Activated CD4-positive, alpha-beta T cell treated with anti-CD3 and anti-CD28 coated beads, Interleukin-2, amount 10 ng/mL, durations not matched to agents 7 days and 5 days (primary cell): ENCODE data around the gene LPIN3. TPM values are rescaled to one million over a fixed set of nuclear protein-coding genes. Genes with fewer than 3 reads are reported as not detected.

Experiments
- CTCF ChIA-PET: fragments of 350-600 bp; sonication (Branson Sonifier 250); formaldehyde crosslinking; loops from one replicate; lab custom pipeline; 2021; ENCODE audit warnings: antibody characterized with exemption; lab: Charles Lee
- POLR2A ChIA-PET: fragments of 350-600 bp; sonication (Branson Sonifier 250); formaldehyde crosslinking; loops from one replicate; lab custom pipeline; 2021; ENCODE audit warnings: antibody characterized with exemption; lab: Charles Lee
- DNase-seq: peaks from one replicate; pipeline ENCODE4 v3.0.0-alpha.2; 2020
- H3K27ac Mint-ChIP-seq: one replicate; pipeline ENCODE4 v1.8.0; 2021; ENCODE audit warnings: mild to moderate bottlenecking, moderate library complexity, mixed read lengths
- H3K27me3 Mint-ChIP-seq: one replicate; pipeline ENCODE4 v1.8.0; 2021; ENCODE audit warnings: mixed read lengths
- H3K36me3 Mint-ChIP-seq: one replicate; pipeline ENCODE4 v1.8.0; 2021; ENCODE audit warnings: low read depth, mixed read lengths
- H3K4me1 Mint-ChIP-seq: one replicate; pipeline ENCODE4 v1.8.0; 2021; ENCODE audit warnings: mixed read lengths
- H3K4me3 Mint-ChIP-seq: one replicate; pipeline ENCODE4 v1.8.0; 2021; ENCODE audit warnings: mild to moderate bottlenecking, moderate library complexity, mixed read lengths
- H3K9me3 Mint-ChIP-seq: one replicate; pipeline ENCODE4 v1.8.0; 2021; ENCODE audit warnings: mixed read lengths
- total RNA-seq, 2 experiments: library from RNA; stranded (reverse); gene quantifications; one replicate each; pipeline ENCODE4 v1.2.3, GENCODE V29; 2021

Gene LPIN3
- total RNA-seq, 2 experiments from 2014 or later, result 4.3 to 4.6 TPM

DNA sequence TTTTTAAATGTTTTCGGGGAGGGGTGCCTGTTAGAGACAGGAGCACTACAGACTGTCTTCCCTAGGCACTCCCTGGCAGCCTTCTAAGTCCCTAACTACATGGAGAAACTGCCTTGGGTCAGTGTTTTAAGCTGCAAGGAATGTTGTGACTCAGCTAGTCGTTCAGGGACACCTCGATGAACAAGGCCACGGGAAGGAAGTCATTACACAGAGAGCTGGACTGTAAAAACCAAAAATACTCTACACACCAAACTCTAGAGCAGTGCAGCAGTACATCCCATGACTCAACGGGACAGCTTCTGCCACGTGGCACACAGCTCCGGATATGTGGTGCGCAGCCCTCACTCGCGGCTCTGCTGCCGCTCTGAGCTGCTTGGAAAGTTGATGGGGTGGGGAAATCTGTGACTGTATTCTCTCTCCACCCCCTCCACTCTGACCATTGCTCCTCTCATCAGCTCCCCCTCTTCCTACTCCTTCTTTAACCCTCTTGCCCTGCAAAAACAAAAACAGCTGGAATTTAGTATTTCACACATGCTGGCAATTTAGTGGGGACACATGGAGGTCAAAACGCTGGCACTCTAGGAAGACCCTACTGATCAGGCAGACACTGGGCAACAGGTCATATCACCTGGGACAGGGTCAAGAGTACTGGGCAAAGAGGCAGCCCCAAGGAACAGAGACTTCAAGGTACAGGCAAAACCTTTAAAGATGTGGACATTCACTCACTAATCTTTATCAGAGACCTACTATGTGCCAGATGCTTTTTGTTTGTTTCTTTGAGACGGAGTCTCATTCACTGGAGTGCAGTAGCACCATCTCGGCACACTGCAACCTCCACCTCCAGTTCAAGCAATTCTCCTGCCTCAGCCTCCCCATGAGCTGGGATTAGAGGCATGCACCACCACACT is 10.9 kb upstream of the LPIN3 start:
- CTCF ChIA-PET, result interaction anchor here (0.9 to 1.2 kb wide), 3 partner anchors 10 to 12 kb away, joined by 3 read pairs; partner anchors contain the start of gene ZHX3
- peak overlapping the region; percentile 63 for H3K27ac Mint-ChIP-seq
- peaks cover 18% of the 10 kb centered on the region for H3K4me1 Mint-ChIP-seq
- POLR2A ChIA-PET, result no interaction called here
- DNase-seq, result peak; percentile 64
- H3K9me3 Mint-ChIP-seq, result no peaks in the 10 kb centered on the region
- peaks cover 3% of the 10 kb centered on the region for H3K27me3 Mint-ChIP-seq
- H3K36me3 Mint-ChIP-seq, result no peaks in the 10 kb centered on the region
- H3K4me3 Mint-ChIP-seq, result no peak overlapping the region

DNA sequence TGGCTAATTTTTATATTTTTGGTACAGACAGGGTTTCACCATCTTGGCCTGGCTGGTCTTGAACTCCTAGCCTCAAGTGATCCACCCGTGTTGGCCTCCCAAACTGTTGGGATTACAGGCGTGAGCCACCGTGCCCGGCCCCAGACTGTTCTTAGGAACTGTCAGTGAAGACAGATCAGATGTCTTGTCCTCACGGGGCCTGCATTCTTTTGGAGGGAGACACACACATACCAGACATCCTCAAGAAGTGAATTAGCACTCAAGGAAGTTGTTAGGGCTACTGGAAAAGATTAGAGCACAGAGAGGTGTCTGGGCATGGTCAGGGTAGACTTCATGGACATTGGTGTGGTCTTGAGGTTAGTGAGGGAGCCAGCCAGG is 10.3 kb upstream of the LPIN3 start:
- no peak for DNase-seq
- Mint-ChIP-seq H3K9me3 (no peaks in the 10 kb centered on the region), H3K4me3 (no peak overlapping the region), H3K27ac (no peak overlapping the region), H3K4me1 (peaks cover 18% of the 10 kb centered on the region), H3K27me3 (peaks cover 3% of the 10 kb centered on the region), H3K36me3 (no peaks in the 10 kb centered on the region)
- POLR2A ChIA-PET, result no interaction called here
- CTCF ChIA-PET, result interaction anchor here (0.7 to 1.2 kb wide), 2 partner anchors 9 to 481 kb away, joined by 3 to 4 read pairs; no protein-coding TSS in a partner anchor

DNA sequence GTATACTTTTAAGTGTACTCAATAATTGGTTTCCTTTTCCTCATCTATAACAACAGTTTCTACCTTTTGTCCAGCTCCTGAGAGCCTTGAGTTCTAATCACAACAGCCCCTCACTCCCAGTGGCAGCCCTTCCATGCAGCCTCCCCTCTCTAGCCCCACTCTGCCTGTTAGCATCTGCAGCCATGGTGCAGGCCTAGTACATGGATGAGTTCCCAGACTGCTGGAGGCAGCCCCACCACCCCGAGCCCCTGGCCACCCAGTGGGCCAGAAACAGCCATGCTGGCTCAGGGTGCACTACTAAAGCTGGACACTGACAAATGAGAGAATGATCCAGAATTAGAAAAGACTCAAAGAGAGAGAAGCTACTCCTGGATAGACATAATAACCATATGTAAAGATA is 9.7 kb upstream of the LPIN3 start:
- no peak for DNase-seq
- Mint-ChIP-seq H3K9me3 (no peaks in the 10 kb centered on the region), H3K4me1 (peaks cover 18% of the 10 kb centered on the region), H3K4me3 (no peak overlapping the region), H3K36me3 (no peaks in the 10 kb centered on the region), H3K27me3 (peaks cover 3% of the 10 kb centered on the region), H3K27ac (no peak overlapping the region)
- POLR2A ChIA-PET, result no interaction called here
- CTCF ChIA-PET, result interaction anchor here (0.7 to 2.0 kb wide), 3 partner anchors 9 to 480 kb away, joined by 3 to 5 read pairs (median 4); partner anchors contain the start of gene LPIN3

DNA sequence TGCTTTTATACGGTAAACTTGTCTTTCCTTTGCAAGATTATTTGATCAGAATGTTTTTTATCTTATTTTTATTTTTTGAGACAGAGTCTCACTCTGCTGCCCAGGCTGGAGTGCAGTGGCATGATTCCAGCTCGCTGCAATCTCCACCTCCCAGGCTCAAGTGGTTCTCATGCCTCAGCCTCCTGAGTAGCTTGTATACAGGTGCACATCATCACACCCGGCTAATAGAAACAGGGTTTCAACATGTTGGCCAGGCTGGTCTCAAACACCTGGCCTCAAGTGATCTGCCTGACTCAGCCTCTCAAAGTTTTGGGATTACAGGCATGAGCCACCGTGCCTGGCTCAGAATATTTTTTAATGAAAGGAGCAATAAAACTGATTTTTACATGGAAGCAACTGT is 8.9 kb upstream of the LPIN3 start:
- Mint-ChIP-seq H3K9me3 (no peaks in the 10 kb centered on the region), H3K4me1 (peaks cover 18% of the 10 kb centered on the region), H3K36me3 (no peaks in the 10 kb centered on the region), H3K27ac (no peak overlapping the region), H3K27me3 (peaks cover 3% of the 10 kb centered on the region), H3K4me3 (no peak overlapping the region)
- POLR2A ChIA-PET, result no interaction called here
- CTCF ChIA-PET, result interaction anchor here (1.4 to 2.0 kb wide), 2 partner anchors 9 to 13 kb away, joined by 4 to 5 read pairs; partner anchors contain the start of gene LPIN3
- no peak for DNase-seq

DNA sequence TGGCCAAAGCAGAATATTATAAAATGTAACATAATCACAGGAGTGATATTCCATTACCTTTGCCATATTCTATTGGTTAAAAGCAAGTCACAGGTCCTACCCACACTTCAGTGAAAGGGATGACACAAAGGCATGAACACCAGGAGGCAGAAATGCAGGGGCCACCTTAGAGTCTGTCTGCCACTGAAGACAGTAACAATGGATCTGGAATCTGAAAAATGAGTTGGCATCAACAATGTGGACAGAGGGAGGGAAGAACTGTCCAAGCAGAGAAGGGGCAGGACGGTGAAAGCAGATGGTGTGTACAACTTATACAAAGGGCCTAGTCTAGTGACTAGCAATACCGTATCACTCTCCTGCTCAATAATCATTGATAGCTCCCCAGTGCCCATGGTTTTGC is 6.6 kb upstream of the LPIN3 start:
- POLR2A ChIA-PET, result interaction anchor here (0.6 kb wide), 1 partner anchor 200 kb away, joined by 8 read pairs; no protein-coding TSS in a partner anchor
- H3K4me1 Mint-ChIP-seq, result peaks cover 15% of the 10 kb centered on the region
- no peak overlapping the region for H3K4me3 Mint-ChIP-seq
- peaks cover 8% of the 10 kb centered on the region for H3K27me3 Mint-ChIP-seq
- CTCF ChIA-PET, result interaction anchor here (1.8 kb wide), 1 partner anchor 27 kb away, joined by 3 read pairs; no protein-coding TSS in a partner anchor
- DNase-seq, result no peak
- no peaks in the 10 kb centered on the region for H3K9me3 Mint-ChIP-seq
- H3K36me3 Mint-ChIP-seq, result no peaks in the 10 kb centered on the region
- H3K27ac Mint-ChIP-seq, result no peak overlapping the region

DNA sequence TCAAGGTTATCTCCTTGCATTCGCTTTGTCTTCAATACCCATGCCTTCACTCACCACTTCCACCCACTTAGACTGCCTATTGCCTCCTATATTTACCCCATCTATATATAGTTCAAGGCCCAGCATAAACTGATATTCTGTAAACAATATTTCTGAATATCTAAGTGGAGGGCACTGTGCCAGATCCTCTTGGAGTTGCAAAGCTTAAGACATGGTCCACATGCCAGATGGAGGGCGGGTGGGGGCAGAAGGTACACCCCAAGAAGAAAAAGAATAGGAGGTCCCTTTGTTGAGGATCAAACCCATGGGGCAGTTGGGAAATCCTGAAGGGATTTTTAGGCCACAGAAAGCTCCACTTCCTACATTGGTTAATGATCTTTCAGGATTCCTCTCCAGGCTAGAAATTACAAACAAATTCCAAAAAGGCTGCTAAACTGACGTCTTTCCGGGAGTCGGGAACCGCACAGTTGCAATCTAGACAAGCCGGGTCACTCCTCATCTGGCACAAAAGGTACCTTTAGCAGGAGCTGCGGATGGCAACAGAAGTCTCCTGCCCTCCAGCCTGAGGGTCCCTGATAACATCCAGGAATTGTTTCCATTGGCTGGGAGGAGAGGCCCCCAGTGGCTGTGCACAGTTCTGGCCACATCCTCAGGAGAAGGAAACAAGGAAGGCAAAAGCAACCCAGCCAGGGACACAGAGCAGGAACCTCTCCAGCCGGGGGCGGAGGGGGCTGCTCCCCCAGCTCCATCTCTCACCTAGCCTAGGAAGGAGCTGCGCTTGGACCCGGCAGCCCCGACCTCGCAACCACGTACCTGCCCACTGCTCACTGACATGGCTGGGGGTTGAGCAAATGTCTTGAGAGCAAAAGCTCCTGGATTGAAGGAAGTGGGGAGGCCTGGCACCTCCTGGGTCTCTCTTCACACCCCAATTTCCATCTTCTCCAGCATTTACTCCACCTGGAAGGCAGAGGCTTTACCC is 5.9 kb upstream of the LPIN3 start:
- ChIA-PET POLR2A (no interaction called here), CTCF (no interaction called here)
- peaks cover 12% of the 10 kb centered on the region for H3K4me1 Mint-ChIP-seq
- no peak overlapping the region for H3K27ac Mint-ChIP-seq
- H3K27me3 Mint-ChIP-seq, result peaks cover 12% of the 10 kb centered on the region
- H3K4me3 Mint-ChIP-seq, result no peak overlapping the region
- H3K36me3 Mint-ChIP-seq, result no peaks in the 10 kb centered on the region
- DNase-seq, result no peak
- H3K9me3 Mint-ChIP-seq, result no peaks in the 10 kb centered on the region

DNA sequence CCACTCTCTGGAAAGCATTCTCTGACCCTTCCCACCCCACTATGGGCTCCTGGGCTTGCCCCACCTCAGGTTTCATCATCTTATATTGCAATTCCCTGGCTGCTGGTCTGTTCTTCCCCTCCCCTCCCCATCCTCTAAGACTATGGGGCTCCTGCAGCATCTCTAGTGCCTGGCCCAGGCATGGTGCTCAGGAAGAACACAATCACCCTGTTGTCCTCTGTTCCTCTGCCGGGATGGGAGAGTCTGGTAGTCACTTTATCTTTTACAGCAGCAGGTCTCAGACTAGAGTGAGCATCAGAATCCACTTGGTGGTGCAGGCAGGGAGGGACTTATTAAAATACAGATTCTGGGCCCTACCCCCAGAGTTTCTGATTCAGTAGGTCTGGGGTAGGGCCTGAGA is 5.0 kb upstream of the LPIN3 start:
- DNase-seq, result no peak
- H3K4me1 Mint-ChIP-seq, result peaks cover 12% of the 10 kb centered on the region
- POLR2A ChIA-PET, result no interaction called here
- no peak overlapping the region for H3K4me3 Mint-ChIP-seq
- no peak overlapping the region for H3K27ac Mint-ChIP-seq
- no peaks in the 10 kb centered on the region for H3K36me3 Mint-ChIP-seq
- no peaks in the 10 kb centered on the region for H3K9me3 Mint-ChIP-seq
- H3K27me3 Mint-ChIP-seq, result peaks cover 12% of the 10 kb centered on the region
- CTCF ChIA-PET, result no interaction called here

DNA sequence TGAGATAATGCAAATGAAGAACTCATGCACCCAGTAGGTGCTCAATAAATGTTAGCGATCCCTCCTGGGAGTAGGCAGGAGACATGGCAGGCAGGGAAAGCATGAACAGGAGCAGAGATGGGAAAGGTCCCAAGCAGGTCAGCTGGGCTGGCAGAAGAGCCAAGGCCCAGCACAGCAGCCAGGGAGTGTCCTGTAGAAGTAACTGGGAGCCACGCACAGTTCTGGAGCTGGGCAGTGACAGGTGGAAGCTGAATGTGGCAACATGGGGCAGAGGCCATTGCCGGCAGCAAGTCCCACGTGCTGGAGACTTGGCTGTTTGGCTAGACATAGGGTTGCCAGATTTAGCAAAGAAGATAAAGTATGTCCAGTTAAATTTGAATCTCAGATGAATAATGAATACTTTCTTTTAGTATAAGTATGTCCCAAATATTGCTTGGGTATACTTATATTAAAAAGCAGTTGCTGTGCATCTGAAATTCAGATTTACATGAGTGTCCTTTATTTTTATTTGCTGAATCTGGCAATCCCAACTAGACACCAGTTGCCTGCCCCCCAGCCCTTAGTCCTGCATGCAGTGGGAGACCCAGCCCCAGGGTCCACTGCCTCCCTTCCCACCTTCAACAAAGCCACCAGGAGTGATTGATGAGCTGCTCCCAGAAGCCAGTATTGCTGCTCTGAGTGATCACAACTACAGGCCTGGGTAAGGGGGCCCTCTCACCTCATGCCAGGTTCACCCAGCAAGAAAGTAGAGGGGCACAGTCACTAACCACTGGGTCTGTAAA is 3.7 kb upstream of the LPIN3 start:
- ChIA-PET CTCF (no interaction called here), POLR2A (no interaction called here)
- Mint-ChIP-seq H3K9me3 (no peaks in the 10 kb centered on the region), H3K36me3 (no peaks in the 10 kb centered on the region), H3K27ac (no peak overlapping the region), H3K4me1 (peaks cover 13% of the 10 kb centered on the region), H3K27me3 (peaks cover 12% of the 10 kb centered on the region), H3K4me3 (no peak overlapping the region)
- DNase-seq, result no peak

DNA sequence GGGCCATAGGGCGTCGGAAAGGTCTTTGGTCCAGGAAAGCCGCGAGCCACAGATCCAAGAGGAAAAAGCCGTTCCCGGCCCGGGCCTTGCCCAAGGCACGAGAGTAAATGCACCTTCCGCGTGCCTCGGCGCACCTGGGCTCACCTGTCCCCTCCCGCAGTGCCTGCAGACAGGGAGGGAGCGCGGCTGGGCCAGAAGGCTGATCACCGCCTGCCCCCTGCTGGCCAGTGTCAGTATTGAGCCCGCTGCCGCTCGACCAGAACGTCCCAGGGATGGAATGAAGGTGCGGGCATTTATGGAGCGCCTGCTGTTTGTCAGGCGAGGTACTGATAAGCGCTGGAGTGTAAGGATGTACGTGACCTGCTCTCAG is 679 bp upstream of the LPIN3 start:
- Mint-ChIP-seq H3K9me3 (no peaks in the 10 kb centered on the region), H3K4me1 (peaks cover 18% of the 10 kb centered on the region), H3K36me3 (no peaks in the 10 kb centered on the region), H3K4me3 (peak overlapping the region; percentile 74), H3K27me3 (peaks cover 9% of the 10 kb centered on the region), H3K27ac (peak overlapping the region; percentile 69)
- DNase-seq, result peak; percentile 84
- CTCF ChIA-PET, result interaction anchor here (0.6 to 4.0 kb wide), 11 partner anchors 9 to 373 kb away, joined by 3 to 24 read pairs (median 4); no protein-coding TSS in a partner anchor
- POLR2A ChIA-PET, result interaction anchor here (0.6 kb wide), 1 partner anchor 151 kb away, joined by 3 read pairs; no protein-coding TSS in a partner anchor

DNA sequence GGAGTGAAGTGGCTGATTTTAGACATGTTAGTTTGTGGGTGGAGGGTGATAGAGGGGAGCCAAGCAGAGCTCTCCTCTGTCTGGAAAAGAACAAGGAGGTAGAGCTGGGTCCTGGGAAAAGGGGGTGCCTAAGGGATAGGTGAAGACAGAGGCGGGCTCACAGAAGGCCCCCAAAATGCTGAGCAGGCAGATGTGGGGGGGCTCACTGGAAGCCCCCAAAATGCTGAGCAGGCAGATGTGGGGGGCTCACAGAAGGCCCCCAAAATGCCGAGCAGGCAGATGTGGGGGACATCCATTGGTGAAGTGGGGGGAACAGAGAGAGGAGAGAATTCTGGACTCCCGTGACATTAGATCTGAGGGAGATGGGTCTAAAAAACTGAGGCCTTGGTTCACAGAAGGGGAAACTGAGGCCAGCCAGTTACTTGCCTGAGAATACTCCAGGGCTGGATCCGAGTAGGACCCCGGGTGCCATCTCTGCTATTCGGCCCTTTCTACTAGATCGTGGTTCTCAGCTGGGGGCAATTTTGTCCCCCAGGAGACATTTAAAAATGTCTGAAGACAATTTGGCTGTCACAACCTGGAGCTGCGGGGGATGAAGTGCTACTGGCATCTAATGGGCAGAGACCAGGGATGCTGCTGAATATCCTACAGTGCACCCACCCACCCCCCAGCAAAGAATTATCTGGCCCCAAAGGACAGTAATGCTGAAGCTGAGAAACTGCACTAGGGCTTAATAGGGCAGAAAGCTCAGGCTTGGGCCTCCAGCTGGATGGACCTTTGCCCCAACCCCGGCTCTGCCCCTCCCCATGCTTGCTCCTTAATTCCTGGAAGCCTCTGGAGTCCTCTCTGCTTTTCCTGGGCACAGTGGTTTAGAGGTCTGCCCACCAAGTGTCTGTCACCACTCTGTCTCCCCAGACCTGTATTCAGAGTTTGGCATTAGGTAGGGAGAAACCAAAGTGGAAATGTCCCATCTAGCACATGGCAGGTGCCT is 2.1 kb downstream of the LPIN3 start:
- Mint-ChIP-seq H3K27ac (no peak overlapping the region), H3K9me3 (no peaks in the 10 kb centered on the region), H3K27me3 (peaks cover 9% of the 10 kb centered on the region), H3K4me3 (no peak overlapping the region), H3K36me3 (no peaks in the 10 kb centered on the region), H3K4me1 (peaks cover 18% of the 10 kb centered on the region)
- ChIA-PET CTCF (interaction anchor here (0.6 to 4.0 kb wide), 3 partner anchors 152 to 208 kb away, joined by 3 to 24 read pairs (median 3); no protein-coding TSS in a partner anchor), POLR2A (no interaction called here)
- DNase-seq, result no peak

DNA sequence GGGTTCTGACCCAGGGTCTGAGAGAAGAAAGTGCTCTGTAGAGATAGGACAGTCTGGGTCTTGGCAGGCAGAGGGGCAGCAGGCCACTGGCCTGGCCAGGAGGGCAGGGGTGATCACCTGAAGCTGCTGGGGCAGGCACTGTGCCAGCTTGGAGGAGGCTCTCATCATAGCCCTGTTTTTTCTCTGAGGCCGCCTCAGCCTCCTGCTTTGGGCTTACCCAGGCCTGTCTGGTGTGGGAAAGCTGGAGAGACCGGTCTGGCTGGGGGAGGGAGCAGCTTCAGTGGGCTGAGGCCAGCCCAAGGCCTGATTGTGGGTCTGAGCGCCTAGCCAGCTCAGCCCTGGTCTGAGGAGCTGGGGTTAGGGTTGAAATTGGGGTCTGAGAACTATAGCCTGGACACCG is 3.9 kb downstream of the LPIN3 start:
- H3K27me3 Mint-ChIP-seq, result peaks cover 3% of the 10 kb centered on the region
- DNase-seq, result no peak
- POLR2A ChIA-PET, result no interaction called here
- H3K4me1 Mint-ChIP-seq, result peaks cover 17% of the 10 kb centered on the region
- H3K9me3 Mint-ChIP-seq, result no peaks in the 10 kb centered on the region
- CTCF ChIA-PET, result interaction anchor here (0.6 kb wide), 1 partner anchor 13 kb away, joined by 3 read pairs; no protein-coding TSS in a partner anchor
- H3K36me3 Mint-ChIP-seq, result no peaks in the 10 kb centered on the region
- no peak overlapping the region for H3K27ac Mint-ChIP-seq
- H3K4me3 Mint-ChIP-seq, result no peak overlapping the region
